Activated CD8-positive, alpha-beta memory T cell treated with anti-CD3 and anti-CD28 coated beads, Interleukin-2, amount 50 U/mL, for 1 hour (primary cell): Measurements from ENCODE around the gene PDXK.

ENCODE experiments used
- DNase-seq: peaks from one replicate; pipeline ENCODE4 v3.0.0-alpha.2; 2020; ENCODE audit errors: extremely low read depth

Gene PDXK

DNA sequence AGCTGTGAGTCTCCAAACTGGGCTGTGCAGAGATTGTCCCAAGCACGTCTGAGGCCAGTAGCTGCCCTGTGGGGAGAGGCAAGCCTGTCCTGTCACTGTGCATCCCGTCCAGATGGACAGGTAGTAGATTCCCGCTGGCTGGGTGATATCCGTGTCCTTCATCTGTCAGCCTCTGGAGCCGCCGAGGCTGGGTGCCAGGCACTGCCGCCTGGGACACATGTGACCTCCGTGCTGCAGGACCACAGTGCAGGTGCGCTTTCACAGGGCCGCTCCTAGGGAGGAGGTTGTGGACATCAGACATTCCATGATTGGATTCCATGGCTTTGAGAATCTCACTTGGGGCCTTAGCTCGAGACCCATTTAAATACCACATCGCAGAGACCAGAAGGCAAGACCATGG lies 4.7 kb downstream of the PDXK start:
- DNase-seq, result no peak

DNA sequence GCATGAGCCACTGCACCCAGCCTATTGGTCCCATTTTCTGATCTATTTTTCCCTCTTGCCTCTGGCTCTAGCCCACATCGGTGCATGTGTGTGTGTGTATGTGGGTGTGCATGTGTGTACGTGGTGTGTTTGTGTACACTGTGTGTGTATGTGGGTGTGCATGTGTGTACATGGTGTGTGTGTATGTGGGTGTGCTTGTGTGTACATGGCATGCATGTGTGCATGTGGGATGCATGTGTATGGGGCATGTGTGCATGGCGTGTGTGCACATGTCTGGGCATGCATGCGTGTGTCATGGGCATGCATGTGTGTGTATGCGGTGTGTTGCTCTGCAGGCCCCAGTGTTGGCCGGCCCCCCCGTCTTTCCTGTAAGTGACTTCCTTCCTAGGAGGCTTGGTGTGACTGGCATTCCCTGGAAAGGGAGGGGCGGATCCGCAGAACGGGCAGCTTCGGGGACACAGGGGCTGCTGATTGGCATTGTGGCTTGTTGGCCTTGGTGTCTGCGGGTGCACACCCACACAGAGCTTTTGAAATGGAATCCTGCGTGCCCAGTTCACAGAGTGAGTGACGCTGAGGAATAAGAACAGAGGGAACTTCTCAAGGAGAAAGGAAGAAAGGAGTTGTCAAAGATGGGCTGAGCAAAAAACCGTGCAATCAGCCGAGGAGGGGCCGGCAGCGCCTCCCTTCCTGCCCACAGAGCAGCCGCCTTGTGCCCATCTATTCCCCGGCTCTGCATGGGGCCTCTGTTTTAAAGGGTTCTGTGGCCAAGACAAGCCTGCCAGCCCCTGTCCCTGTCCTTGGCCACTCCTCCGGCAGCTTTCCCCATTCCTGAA lies 8.0 kb downstream of the PDXK start:
- DNase-seq, result no peak

- DNase-seq, result no peak
Measured at GRCh38 chr21:43727519-43728153, 8.7 kb downstream of the PDXK start.

DNA sequence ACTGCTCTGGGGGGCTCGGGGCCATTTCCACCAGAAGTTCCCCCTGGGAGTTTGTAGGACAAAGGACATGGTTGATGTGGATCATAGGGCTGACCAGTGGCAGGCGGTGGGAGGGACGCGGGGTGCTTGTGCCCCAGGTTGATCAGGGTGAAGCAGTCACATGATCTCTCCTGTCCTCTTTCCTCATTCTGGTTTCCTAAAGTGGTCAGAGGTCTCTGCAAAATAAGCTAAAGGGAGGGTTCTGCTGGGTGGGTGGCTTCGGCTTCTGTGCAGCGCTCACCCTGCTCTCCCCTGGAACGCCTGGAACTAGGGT lies 9.2 kb downstream of the PDXK start:
- DNase-seq, result no peak

DNA sequence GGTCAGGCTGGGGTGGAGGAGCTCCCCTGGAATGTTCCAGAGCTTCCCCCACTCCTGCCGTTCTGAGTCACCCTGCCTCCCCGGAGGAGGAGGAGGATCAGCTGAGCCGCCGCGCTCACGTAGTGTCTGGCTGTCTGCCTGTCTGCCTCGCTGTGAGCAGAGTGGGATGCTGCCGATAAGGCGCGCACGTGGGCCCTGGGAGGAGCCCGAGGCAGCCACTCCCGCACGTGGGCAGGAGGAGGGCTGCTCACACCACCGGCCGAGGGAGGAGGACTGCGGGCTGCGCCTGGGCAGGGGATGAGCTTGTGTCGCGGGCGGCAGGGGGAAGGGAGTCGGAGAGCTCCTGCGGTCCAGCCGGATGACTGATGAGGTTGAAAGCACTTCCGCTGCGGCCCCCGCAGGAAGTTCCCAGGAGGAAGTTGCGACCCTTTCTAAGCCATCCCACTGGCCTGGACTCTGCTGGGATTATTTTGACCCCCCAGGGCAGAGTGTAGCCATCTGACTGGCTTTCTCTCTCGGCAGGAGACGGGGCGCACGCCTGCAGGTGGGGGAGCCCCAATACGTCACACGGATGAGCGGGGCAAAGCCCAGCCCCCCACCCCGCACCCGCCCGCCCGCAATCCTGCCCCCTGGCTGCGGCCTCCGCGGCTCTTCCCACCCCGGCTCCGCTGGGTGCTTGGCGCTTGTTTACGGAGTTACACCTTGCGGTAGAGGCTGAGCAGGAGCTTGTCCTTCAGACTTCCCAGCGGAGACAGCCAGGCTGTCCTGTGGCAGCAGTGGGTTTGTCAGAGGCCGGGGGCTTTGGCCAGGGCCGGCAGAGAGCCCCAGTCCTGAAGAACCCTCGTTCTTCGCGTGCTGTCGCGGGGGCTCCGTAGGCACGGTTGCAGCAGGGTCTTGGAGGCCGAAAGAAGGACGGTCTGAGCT lies 9.8 kb downstream of the PDXK start:
- DNase-seq, result peak; percentile 72

DNA sequence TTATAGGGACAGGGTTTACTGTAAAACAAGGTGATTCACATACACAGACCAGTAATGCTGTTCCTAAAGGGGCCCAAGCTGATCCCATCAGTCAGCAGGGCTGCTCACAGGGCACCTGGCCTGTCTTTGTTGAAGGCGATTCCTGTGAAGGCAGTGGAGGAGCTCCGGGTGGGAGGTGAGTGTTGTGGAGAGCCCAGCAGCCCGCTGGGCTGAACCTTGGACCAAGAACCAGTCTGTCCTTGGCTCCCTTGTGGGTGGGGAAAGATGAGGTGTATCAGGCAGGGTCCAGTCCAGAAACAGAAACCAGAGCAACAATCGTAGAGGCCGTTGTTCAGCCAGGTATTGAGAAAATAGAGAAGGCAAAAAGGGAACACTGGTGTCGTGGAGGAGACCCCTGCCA lies 12.5 kb downstream of the PDXK start:
- DNase-seq, result no peak

- no peak for DNase-seq
Measured at GRCh38 chr21:43731891-43732711, 13.2 kb downstream of the PDXK start.

- no peak for DNase-seq
Measured at GRCh38 chr21:43733060-43733459, 14.1 kb downstream of the PDXK start.

DNA sequence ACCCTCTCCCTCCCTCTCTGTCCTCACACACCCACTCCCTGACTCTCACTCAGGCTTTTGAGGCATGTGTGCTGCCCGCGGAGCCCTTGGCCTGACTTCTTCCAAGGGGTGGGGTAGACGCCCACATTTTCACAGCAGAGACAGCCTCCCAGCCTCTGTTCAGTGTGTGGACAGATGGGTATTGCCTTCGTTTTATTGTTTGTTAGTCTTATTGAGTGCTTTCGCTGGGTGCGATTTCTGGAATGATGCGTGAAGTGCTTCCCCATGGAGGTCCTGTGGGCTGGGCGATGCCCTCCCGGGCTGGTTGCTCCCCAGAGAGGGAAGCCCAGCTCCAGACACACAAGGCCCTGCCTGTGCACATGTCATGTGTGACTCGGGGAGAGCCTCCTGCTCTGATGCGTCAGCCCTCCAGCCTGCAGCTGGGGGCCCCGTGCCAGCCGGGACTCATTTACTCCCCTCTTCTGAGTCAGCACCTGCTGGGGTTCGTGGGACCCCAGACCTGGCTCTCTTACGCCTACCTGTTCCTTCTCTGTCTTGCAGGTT lies 14.7 kb downstream of the PDXK start:
- no peak for DNase-seq

DNA sequence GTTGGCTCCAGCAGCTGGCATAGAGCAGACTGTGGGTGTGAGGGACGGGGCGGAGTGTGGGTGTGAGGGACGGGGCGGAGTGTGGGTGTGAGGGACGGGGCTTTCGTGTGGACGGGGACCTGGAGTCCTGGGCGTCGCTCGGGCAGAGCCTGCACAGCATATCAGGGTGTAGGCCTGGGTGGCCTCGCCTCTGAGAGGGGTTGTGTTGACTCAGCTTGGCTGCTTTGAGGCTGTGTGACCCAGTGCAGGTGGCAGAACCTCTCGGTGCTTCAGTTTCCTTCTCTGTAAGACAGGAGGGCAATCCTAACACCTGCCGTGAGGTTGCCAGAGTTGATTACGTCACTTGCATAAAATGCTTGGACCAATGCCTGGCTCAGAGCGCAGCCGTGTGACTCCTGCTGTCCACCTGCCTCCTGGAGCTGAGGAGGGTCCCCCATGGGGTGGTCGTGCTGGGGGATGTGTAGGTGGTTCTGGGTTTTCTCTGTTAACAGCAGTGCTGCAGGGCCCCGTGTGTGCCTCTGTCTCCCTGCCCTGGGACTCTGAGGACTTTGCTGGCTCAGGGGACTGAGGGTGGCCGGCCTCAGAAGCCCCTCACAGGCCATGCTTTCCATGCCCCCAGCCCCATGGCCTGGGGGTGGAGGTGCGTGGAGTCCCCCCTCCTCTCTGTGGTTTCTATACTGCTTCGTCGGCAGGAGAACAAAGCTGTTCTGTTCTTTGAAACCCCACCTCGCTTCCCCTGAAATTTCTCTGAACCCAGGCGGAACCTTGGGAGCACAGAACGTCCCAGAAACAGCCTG lies 15.4 kb downstream of the PDXK start:
- DNase-seq, result no peak

GRCh38 chr21:43734928-43735229 lies 15.9 kb downstream of the PDXK start:
- DNase-seq, result no peak

- no peak for DNase-seq
Measured at GRCh38 chr21:43735236-43736091, 16.5 kb downstream of the PDXK start.

- DNase-seq, result no peak
Measured at GRCh38 chr21:43736224-43736883, 17.4 kb downstream of the PDXK start.

- DNase-seq, result no peak
Measured at GRCh38 chr21:43737158-43737950, 18.4 kb downstream of the PDXK start.

DNA sequence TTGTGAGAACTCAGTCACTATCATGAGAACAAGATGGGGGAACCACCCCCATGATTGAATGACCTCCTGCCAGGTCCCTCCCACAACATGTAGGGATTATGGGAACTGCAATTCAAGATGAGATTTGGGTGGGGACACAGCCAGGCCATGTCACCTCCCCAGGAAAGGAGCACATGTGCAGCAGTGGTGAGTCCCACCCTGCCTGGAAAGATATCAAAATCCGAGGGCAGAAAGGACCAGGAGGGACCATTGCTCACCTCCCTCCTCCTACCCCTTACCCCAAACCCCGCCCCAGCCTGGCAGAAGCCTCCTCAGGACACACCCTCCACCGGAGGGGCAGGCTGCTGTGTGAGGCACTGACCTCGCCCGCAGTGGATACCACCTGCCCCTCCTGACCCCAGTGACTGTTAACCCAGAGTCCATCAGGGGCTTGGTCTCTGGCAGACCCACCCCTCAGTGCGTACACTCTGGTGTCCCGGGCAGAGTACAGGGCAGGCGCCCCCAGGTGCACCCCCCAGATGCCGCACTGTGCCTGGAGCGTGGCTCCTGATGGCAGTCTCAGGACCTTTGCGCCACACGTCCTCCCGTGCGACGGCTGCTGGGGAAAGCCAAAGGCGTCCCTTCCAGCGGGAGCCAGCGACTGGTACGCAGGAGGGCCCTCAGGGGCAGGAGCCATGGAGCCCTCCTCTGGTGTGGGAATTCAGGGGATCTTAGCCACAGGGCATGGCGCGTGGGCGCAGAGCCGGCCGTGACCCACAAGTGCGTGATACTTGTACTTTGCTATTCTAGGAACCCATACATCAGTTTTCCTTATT lies 20.9 kb downstream of the PDXK start:
- no peak for DNase-seq

DNA sequence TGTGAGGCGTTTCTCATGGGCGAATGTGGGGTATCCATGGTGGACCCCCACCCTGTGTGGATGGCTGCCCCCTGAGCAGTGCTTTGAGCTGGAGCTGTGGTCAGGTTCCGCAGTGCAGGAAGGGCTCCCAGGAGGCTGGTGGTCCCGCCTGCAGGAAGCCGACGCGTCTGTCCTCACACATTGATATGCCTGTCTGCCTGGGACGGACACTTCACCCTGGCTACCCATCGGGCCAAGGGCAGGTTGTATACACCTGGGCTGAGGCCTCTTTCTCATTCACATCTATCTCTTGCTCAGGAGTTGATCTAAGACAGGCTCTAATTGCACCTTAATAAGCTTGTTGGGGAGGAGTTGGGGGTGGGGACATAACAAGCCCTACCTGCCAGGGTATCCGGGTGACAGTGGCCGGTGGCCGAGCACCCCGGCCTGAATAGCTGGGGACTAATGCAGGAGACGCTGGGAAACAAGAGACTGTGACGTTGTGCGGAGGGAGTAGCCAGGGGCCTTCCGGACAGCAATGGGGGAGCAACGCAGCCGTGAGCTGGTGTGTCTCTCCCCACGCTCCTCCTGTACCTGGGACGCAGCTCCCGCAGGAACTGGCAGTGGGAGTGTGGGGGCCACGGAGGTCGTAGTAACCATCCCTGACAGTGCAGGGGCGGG lies 21.7 kb downstream of the PDXK start:
- no peak for DNase-seq
